GM21717 (cell line): ENCODE data around the gene DCTN2.
"Not testable (repeated sequence)": the region's sequence is repeated elsewhere in the genome, so short reads cannot be mapped to it uniquely, and the experiment has no call there.

Experiments used
- ATAC-seq: cut with Tn5 transposase; IDR thresholded peaks from one replicate; pipeline ENCODE4 v1.9.1; 2021; ENCODE audit warnings: mild to moderate bottlenecking, moderate library complexity; ENCODE audit not compliant: unreplicated experiment

The DCTN2 gene

GRCh38 chr12:57577981-57578758, 31.2 kb upstream of the DCTN2 start:
- ATAC-seq = no peak

GRCh38 chr12:57576613-57577160, 29.7 kb upstream of the DCTN2 start:
- ATAC-seq = no peak

GRCh38 chr12:57575771-57576612, 29.0 kb upstream of the DCTN2 start:
- ATAC-seq = no peak

DNA sequence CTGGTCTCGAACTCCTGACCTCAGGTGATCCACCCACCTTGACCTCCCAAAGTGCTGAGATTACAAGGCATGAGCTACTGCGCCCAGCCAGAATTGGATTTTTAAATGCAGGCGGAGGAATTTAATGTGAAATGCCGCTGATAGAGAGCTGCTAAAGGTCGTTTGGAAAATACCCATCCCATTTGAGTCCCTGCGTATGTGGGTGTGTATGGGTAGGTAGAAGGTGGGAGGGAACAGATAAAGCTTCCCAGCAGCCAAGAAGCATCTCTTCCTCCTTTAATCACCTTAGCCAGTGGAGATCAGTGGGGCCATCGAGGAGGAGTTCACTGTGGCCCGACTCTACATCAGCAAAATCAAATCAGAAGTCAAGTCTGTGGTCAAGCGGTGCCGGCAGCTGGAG, 27.8 kb upstream of the DCTN2 start:
- no peak for ATAC-seq

- ATAC-seq = no peak
Observed at GRCh38 chr12:57571926-57572762, 25.2 kb upstream of the DCTN2 start.

DNA sequence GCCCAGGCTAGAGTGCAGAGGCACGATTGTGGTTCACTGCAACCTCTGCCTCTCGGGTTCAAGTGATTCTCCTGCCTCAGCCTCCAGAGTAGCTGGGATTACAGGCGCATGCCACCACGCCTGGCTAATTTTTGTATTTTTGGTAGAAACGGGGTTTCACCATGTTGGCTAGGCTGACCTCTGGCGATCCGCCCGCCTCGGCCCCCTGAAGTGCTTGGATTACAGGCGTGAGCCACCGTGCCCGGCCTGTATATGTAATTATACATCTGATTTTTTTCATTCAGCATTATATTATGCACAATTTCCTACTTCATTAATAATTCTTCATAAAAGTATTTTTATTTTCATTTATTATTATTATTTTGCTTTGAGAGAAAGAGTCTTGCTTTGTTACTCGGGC, 23.4 kb upstream of the DCTN2 start:
- ATAC-seq = not testable (repeated sequence)

- no peak for ATAC-seq
Observed at GRCh38 chr12:57569858-57570257, 22.9 kb upstream of the DCTN2 start.

GRCh38 chr12:57568838-57569237, 21.8 kb upstream of the DCTN2 start:
- no peak for ATAC-seq

DNA sequence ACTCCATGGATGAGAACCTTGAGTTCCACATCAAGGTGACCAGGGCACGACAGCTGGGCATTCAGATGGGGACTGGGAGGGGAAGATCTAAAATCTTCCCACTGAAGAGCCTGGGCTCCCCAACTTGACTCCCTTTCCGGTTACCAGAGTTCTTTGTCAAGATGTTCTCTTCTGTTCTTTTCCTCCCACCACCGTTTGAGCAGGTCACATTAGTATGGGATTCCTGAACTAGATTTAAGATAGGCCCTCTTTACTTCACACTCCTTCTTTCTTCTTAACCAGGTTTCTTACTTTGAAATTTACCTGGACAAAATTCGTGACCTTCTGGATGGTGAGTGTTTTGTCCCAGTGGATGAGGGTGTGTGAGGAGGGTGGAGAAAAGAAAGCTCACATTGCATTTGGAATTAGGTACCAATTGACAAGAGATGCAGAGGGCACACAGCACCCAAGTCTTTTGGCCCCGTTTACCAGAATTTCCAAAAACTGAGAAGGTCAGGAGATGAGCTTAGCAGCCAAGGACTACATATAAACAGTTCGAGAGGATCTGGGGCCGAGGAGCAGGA, 17.3 kb upstream of the DCTN2 start:
- no peak for ATAC-seq

- no peak for ATAC-seq
Observed at GRCh38 chr12:57563358-57563757, 16.4 kb upstream of the DCTN2 start.

- not testable (repeated sequence) for ATAC-seq
Observed at GRCh38 chr12:57561117-57561516, 14.1 kb upstream of the DCTN2 start.

DNA sequence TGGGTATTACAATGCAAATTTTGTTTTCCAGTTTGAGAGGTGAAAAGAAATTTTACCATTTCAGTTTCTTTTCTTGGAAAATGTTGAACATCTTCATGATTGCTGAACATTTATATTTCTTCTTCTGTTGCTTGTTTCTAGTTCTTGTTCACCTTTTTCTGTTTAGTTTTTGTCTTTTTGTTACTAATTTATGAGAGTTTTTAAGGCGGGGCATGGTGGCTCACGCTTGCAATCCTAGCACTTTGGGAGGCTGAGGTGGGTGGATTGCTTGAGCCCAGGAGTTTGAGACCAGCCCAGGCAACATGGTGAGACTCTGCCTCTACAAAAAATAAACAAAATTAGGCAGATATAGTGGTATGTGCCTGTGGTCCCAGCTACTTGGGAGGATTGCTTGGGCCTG, 13.5 kb upstream of the DCTN2 start:
- no peak for ATAC-seq

DNA sequence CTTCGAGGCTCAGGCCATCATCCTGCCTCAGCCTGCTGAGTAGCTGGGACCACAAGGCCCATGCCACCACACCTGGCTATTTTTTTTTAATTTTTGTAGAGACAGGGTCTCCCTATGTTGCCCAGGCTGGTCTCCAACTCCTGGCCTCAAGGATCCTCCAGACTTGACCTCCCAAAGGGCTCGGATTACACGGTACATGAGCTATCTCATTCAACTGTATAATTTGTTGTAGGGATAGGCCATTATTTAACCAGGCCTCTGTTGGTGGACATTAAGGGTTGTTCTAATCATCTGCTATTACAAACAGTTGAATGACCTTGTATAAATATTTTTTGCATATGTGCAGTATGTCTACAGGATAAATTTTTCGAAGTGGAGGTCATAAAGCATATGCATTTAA, 11.9 kb upstream of the DCTN2 start:
- ATAC-seq = no peak

GRCh38 chr12:57554897-57555296, 7.9 kb upstream of the DCTN2 start:
- ATAC-seq = no peak

DNA sequence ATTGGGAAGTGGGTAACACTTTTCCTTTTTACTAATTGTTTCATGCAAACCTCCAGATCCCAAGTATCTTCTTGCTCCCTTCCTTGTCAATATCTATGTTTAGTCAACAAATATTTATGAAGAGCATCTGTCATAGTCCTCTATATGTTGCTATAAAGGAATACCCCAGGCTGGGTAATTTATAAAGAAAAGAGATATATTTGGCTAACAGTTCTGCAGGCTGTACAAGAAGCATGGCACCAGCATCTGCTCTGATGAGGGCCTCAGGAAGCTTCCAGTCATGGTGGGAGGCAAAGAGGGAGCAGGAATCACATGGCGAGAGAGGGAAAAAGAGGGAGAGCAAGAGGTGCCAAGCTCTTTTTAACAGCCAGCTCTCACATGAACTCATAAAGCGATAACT, 7.5 kb upstream of the DCTN2 start:
- no peak for ATAC-seq

DNA sequence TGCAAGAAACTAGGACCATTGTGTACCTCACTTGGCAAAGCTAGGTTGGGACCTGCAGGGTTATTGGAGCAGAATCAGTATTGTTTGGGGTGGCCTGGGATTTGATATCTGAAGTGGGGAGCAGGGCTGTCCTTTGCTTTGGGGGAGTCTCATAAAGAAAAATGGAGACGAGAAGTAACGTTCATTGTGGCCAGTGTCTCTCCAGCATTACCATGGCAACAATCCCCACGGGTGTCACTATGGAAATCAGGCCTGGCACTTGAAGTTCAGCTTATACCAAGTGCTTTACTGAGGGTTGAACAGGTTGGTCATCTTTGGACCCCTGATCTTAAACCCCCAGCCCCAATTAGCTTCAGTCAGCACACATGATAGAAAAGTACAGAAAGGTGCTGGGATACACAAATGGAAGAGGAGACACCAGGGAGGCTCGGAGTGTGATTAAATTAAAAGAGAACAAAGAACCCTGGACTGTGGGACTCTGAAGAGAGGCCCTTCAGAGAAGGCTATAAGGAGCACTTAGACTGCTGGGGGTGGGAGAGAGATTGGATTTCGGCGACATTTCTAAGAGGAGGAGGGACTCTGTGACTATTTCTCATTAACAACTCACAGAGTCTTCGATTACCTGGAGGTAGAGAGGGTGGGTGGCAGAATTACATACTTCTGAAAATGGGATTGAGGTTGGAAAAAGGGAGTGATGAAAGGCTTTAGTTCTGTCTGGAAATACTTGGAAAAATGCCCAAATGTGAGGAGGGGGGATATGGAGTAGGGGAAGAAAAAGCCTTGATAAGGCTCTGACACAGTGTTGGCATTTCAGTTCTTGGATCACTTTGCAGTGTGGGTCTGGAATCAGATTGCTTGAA, 6.6 kb upstream of the DCTN2 start:
- ATAC-seq = no peak

- ATAC-seq = no peak
Observed at GRCh38 chr12:57552835-57553313, 5.9 kb upstream of the DCTN2 start.

- no peak for ATAC-seq
Observed at GRCh38 chr12:57552306-57552651, 5.3 kb upstream of the DCTN2 start.

DNA sequence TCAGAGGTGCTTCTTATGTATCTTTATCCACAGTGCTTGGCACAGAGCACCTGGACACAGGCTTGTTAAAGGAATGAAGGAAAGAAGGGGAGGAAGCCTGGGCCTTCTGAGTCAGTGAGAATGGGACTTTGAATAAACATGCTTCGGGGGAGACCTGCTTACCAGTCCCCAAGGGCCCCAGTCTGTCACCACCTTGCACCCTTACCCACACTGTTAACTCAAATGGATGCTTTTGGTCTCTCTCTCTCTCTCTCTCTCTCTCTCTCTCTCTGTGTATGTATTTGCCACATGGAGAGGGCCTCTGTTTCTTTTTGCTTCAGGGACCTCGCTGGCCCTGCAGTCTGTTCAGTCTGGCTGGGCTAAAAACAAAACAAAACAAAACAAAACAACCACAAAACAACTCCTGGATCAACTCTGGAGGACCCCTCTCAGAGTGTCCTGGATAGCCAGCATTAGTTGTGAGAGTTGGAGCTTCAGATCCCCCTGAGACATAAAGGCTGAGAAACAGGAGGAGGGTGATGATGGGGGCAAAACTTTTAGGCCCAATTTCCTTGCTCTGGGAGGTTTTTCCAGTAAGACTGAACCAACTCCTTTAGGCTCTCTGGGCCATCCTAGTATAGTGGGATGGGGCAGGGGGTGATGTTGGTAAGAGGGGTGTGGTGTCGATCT, 4.8 kb upstream of the DCTN2 start:
- ATAC-seq = no peak
